HepG2 (cell line): ENCODE data around the gene BIRC7. TPM values are rescaled to one million over a fixed set of nuclear protein-coding genes. Genes with fewer than 3 reads are reported as not detected.

Source experiments
- FOXM1 ChIP-seq: sonication (generic); formaldehyde crosslinking; IDR thresholded peaks from 2 replicates; pipeline ENCODE4 v1.5.0; 2020; ENCODE audit warnings: missing genetic modification reagents
- GATAD2A ChIP-seq: IDR thresholded peaks from 2 replicates; pipeline ENCODE4 v1.6.1; 2016
- HDAC6 ChIP-seq: fragments of 200-600 bp; sonication (generic); IDR thresholded peaks from 2 replicates; pipeline ENCODE4 v1.7.0; 2017; ENCODE audit warnings: mild to moderate bottlenecking, antibody characterized with exemption, low read length, low read depth
- HHEX ChIP-seq: IDR thresholded peaks from 2 replicates; pipeline ENCODE4 v1.6.1; 2016; ENCODE audit warnings: control low read depth
- HNRNPUL1 ChIP-seq: fragments of 200-400 bp; formaldehyde crosslinking; IDR thresholded peaks from 2 replicates; pipeline ENCODE4 v1.6.1; 2017; ENCODE audit warnings: low read depth, mild to moderate bottlenecking, low read length, moderate library complexity
- MAF1 ChIP-seq: sonication (generic); formaldehyde crosslinking; IDR thresholded peaks from 2 replicates; pipeline ENCODE4 v1.5.0; 2020; ENCODE audit warnings: missing genetic modification reagents, borderline replicate concordance
- MTA1 ChIP-seq: sonication (generic); formaldehyde crosslinking; IDR thresholded peaks from 2 replicates; pipeline ENCODE4 v1.4.0; 2020; ENCODE audit warnings: missing genetic modification reagents, mild to moderate bottlenecking, borderline replicate concordance
- NFYC ChIP-seq: IDR thresholded peaks from 2 replicates; pipeline ENCODE4 v1.6.1; 2016; ENCODE audit warnings: missing genetic modification reagents, missing compliant biosample characterization
- PBX3 ChIP-seq: sonication (generic); formaldehyde crosslinking; IDR thresholded peaks from 2 replicates; pipeline ENCODE4 v1.8.1; 2023; ENCODE audit warnings: missing genetic modification reagents, inconsistent platforms, borderline replicate concordance
- POLR2AphosphoS2 ChIP-seq: IDR thresholded peaks from 2 replicates; pipeline ENCODE4 v1.6.1; 2011; ENCODE audit warnings: low read depth, low read length, improper control_type of control experiment
- TBX3 ChIP-seq: fragments of 450-650 bp; IDR thresholded peaks from 2 replicates; pipeline ENCODE4 v1.6.1; 2017; ENCODE audit warnings: antibody characterized with exemption, mild to moderate bottlenecking, inconsistent platforms, borderline replicate concordance
- TERF1 ChIP-seq: sonication (generic); formaldehyde crosslinking; IDR thresholded peaks from 2 replicates; pipeline ENCODE4 v1.8.0; 2022; ENCODE audit warnings: mild to moderate bottlenecking, missing genetic modification reagents, moderate library complexity
- TGIF2 ChIP-seq: IDR thresholded peaks from 2 replicates; pipeline ENCODE4 v1.6.1; 2016; ENCODE audit warnings: control low read depth, missing compliant biosample characterization
- TOE1 ChIP-seq: sonication (generic); formaldehyde crosslinking; IDR thresholded peaks from 2 replicates; pipeline ENCODE4 v1.4.0; 2020; ENCODE audit warnings: mild to moderate bottlenecking, missing genetic modification reagents
- ZFP1 ChIP-seq: IDR thresholded peaks from 2 replicates; pipeline ENCODE4 v1.6.1; 2016
- ZNF207 ChIP-seq: fragments of 450-650 bp; IDR thresholded peaks from 2 replicates; pipeline ENCODE4 v1.6.1; 2016; ENCODE audit warnings: antibody characterized with exemption, borderline replicate concordance
- ZNF33A ChIP-seq: sonication (generic); formaldehyde crosslinking; IDR thresholded peaks from 2 replicates; pipeline ENCODE4 v1.5.1; 2020; ENCODE audit warnings: missing genetic modification reagents, mild to moderate bottlenecking, moderate library complexity, borderline replicate concordance
- ZNF367 ChIP-seq: sonication (generic); formaldehyde crosslinking; IDR thresholded peaks from 2 replicates; pipeline ENCODE4 v1.4.0; 2020; ENCODE audit warnings: missing genetic modification reagents, borderline replicate concordance
- ZNF563 ChIP-seq: sonication (generic); formaldehyde crosslinking; IDR thresholded peaks from 2 replicates; pipeline ENCODE4 v1.8.0; 2022; ENCODE audit warnings: mild to moderate bottlenecking, moderate library complexity, missing genetic modification reagents
- ZNF776 ChIP-seq: sonication (generic); formaldehyde crosslinking; IDR thresholded peaks from 2 replicates; pipeline ENCODE4 v1.4.0; 2020; ENCODE audit warnings: mild to moderate bottlenecking, missing genetic modification reagents
- ZSCAN12 ChIP-seq: sonication (generic); formaldehyde crosslinking; IDR thresholded peaks from 2 replicates; pipeline ENCODE4 v1.9.0; 2021; ENCODE audit warnings: mild to moderate bottlenecking, missing genetic modification reagents
- polyA plus RNA-seq, 8 experiments: library from polyadenylated mRNA; depleted of rRNA in 3 of 8; stranded (reverse) in 7 of 8; unstranded in 1 of 8; fragments of >200 nt; fragmentation: Illumina TruSeq in 4 of 8; extraction: Trizol in 4 of 8; gene quantifications; 2 replicates each; pipeline versions ENCODE4 v1.2.1 to v1.2.3, GENCODE V29; 2011 to 2016; ENCODE audit warnings: low read depth in 4 of 8, missing spikeins in 1 of 8, mixed read lengths in 1 of 8; ENCODE audit not compliant: insufficient read depth in 1 of 8
- total RNA-seq, 5 experiments: library from RNA; depleted of rRNA; stranded (reverse); fragments of >200 nt; fragmentation: Illumina TruSeq; extraction: Trizol; gene quantifications; 2 replicates each; pipeline ENCODE4 v1.2.3, GENCODE V29; 2016; ENCODE audit warnings: low read depth in 1 of 5
- TF ChIP-seq, protein P1 (sequence below): sonication (generic); formaldehyde crosslinking; IDR thresholded peaks from 2 replicates; pipeline ENCODE4 v1.5.1; 2020; ENCODE audit warnings: mild to moderate bottlenecking, missing genetic modification reagents, moderate library complexity
- TF ChIP-seq, protein P2 (sequence below): sonication (generic); formaldehyde crosslinking; IDR thresholded peaks from 2 replicates; pipeline ENCODE4 v1.5.0; 2020; ENCODE audit warnings: mild to moderate bottlenecking, missing genetic modification reagents

BIRC7 gene
- total and polyA plus RNA-seq, 2 of the 13 experiments (the other 11 are each of a cell fraction or from before 2014, with no cell fraction given): 0.27 to 5.1 TPM

DNA sequence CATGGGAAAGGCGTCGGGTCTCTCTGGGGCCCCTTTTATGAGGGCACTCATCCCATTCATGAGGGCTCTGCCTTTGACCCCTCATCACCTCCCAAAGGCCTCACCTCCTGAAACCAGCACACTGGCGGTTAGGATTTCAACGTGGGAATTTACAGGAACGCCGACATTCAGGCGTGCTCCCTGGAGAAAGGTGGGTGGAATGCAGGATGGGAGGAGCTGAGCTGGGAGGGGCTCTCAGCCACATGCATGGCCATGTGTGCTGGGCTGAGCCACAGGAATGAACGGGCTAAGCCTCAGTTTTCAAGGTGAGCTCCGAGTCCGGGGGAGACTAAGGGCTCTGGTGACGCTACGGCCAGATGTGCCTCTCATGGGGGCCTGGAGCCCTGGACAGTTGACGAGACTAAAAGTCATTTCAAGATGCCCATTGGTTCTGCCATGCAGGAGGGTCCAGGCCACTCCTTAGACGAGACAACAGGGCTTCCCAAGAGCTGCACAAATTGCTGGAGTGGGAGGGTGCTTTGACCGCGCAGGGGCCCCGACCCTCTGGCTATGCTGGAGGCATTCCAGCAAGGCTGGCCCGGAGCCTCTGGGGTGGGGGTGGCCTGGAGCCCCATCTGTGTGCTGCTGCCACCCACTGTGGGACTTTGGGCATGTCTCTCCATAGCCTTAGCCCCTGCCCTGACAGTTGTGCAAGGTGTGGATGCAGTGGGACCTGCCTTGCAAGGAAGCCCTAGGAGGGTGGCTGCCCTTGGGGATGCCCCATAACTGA, 33.1 kb downstream of the BIRC7 start (continued):
- no peak for TF ChIP-seq GATAD2A (CRISPR knock-in tag)
- no peak for TF ChIP-seq MAF1
- no peak for TF ChIP-seq TOE1
- no peak for TF ChIP-seq TBX3
- no peak for TF ChIP-seq ZNF33A (CRISPR knock-in tag)
- no peak for TF ChIP-seq POLR2AphosphoS2
- TF ChIP-seq, protein P1, sequence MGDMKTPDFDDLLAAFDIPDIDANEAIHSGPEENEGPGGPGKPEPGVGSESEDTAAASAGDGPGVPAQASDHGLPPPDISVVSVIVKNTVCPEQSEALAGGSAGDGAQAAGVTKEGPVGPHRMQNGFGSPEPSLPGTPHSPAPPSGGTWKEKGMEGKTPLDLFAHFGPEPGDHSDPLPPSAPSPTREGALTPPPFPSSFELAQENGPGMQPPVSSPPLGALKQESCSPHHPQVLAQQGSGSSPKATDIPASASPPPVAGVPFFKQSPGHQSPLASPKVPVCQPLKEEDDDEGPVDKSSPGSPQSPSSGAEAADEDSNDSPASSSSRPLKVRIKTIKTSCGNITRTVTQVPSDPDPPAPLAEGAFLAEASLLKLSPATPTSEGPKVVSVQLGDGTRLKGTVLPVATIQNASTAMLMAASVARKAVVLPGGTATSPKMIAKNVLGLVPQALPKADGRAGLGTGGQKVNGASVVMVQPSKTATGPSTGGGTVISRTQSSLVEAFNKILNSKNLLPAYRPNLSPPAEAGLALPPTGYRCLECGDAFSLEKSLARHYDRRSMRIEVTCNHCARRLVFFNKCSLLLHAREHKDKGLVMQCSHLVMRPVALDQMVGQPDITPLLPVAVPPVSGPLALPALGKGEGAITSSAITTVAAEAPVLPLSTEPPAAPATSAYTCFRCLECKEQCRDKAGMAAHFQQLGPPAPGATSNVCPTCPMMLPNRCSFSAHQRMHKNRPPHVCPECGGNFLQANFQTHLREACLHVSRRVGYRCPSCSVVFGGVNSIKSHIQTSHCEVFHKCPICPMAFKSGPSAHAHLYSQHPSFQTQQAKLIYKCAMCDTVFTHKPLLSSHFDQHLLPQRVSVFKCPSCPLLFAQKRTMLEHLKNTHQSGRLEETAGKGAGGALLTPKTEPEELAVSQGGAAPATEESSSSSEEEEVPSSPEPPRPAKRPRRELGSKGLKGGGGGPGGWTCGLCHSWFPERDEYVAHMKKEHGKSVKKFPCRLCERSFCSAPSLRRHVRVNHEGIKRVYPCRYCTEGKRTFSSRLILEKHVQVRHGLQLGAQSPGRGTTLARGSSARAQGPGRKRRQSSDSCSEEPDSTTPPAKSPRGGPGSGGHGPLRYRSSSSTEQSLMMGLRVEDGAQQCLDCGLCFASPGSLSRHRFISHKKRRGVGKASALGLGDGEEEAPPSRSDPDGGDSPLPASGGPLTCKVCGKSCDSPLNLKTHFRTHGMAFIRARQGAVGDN (CRISPR knock-in tag): peak; percentile 34
- no peak for TF ChIP-seq TERF1 (CRISPR knock-in tag)
- TF ChIP-seq ZNF563 (CRISPR knock-in tag): peak; percentile 30; the same call in 1 of the 2 replicates
- TF ChIP-seq ZNF207: no peak
- TF ChIP-seq PBX3 (CRISPR knock-in tag): no peak
- TF ChIP-seq, protein P2, sequence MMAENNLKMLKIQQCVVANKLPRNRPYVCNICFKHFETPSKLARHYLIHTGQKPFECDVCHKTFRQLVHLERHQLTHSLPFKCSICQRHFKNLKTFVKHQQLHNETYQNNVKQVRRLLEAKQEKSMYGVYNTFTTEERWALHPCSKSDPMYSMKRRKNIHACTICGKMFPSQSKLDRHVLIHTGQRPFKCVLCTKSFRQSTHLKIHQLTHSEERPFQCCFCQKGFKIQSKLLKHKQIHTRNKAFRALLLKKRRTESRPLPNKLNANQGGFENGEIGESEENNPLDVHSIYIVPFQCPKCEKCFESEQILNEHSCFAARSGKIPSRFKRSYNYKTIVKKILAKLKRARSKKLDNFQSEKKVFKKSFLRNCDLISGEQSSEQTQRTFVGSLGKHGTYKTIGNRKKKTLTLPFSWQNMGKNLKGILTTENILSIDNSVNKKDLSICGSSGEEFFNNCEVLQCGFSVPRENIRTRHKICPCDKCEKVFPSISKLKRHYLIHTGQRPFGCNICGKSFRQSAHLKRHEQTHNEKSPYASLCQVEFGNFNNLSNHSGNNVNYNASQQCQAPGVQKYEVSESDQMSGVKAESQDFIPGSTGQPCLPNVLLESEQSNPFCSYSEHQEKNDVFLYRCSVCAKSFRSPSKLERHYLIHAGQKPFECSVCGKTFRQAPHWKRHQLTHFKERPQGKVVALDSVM (CRISPR knock-in tag): no peak
- no peak for TF ChIP-seq ZNF367 (CRISPR knock-in tag)
- no peak for TF ChIP-seq NFYC (CRISPR knock-in tag)
- TF ChIP-seq HDAC6: no peak
- no peak for TF ChIP-seq HNRNPUL1
- no peak for TF ChIP-seq FOXM1 (CRISPR knock-in tag)
- TF ChIP-seq MTA1 (CRISPR knock-in tag): no peak
- TF ChIP-seq ZFP1: no peak
- no peak for TF ChIP-seq ZNF776 (CRISPR knock-in tag)
- no peak for TF ChIP-seq HHEX (CRISPR knock-in tag)
- no peak for TF ChIP-seq ZSCAN12
- TF ChIP-seq TGIF2 (CRISPR knock-in tag): 0 out of 2 replicates have a peak, but pooled peaks have one; percentile 40
